ENCODE data around the gene C19orf81.

GRCh38 chr19:50639121-50640112 lies 9.8 kb upstream of the C19orf81 start, which contains the start of gene SYT3:
- TF ChIP-seq ZNF175 (CRISPR knock-in tag; IDR thresholded peaks at IDR 0.05; ENCODE audit: low read depth), result peak; percentile 74; the same call in 1 of the 2 replicates
- TF ChIP-seq, protein P1, sequence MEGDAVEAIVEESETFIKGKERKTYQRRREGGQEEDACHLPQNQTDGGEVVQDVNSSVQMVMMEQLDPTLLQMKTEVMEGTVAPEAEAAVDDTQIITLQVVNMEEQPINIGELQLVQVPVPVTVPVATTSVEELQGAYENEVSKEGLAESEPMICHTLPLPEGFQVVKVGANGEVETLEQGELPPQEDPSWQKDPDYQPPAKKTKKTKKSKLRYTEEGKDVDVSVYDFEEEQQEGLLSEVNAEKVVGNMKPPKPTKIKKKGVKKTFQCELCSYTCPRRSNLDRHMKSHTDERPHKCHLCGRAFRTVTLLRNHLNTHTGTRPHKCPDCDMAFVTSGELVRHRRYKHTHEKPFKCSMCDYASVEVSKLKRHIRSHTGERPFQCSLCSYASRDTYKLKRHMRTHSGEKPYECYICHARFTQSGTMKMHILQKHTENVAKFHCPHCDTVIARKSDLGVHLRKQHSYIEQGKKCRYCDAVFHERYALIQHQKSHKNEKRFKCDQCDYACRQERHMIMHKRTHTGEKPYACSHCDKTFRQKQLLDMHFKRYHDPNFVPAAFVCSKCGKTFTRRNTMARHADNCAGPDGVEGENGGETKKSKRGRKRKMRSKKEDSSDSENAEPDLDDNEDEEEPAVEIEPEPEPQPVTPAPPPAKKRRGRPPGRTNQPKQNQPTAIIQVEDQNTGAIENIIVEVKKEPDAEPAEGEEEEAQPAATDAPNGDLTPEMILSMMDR (IDR thresholded peaks at IDR 0.05 in 2 of 3, conservative IDR thresholded peaks at IDR 0.05 in 1 of 3; ENCODE audit: insufficient read depth in 2 of 3, low read depth in 1 of 3, low read length in 3 of 3), result no peak
- no peak for TF ChIP-seq TBP (optimal IDR thresholded peaks at IDR 0.05; ENCODE audit: low read depth, low read length)
- TF ChIP-seq TEAD4 (IDR thresholded peaks at IDR 0.05; ENCODE audit: low read length), result no peak
- no peak for TF ChIP-seq TEAD4 (CRISPR knock-in tag; IDR thresholded peaks at IDR 0.05; ENCODE audit: borderline replicate concordance)
- TF ChIP-seq POLR2AphosphoS5 (IDR thresholded peaks at IDR 0.05; ENCODE audit: control insufficient read depth, insufficient read depth, low read depth, low read length), result no peak
- no peak for TF ChIP-seq ZNF174 (CRISPR knock-in tag; IDR thresholded peaks at IDR 0.05)
- no peak for TF ChIP-seq HMG20B (CRISPR knock-in tag; IDR thresholded peaks at IDR 0.05)
- no peak for TF ChIP-seq JUND (IDR thresholded peaks at IDR 0.05; ENCODE audit: borderline replicate concordance, low read depth, low read length)
- TF ChIP-seq JUND (tag; IDR thresholded peaks at IDR 0.05; ENCODE audit: borderline replicate concordance, low read depth, low read length), result no peak

Data from K562 (cell line).